ENCODE results near the gene LTC4S.
"Not testable (repeated sequence)": the region's sequence is repeated elsewhere in the genome, so short reads cannot be mapped to it uniquely, and the experiment has no call there.

Gene LTC4S

GRCh38 chr5:179793468-179794139, at the start of gene LTC4S:
Gene LTC4S, plus strand, starts transcription at chr5:179793986. Its CDS starts 95 bp downstream, at chr5:179794081.
- DNase-seq: no peak

- DNase-seq: not testable (repeated sequence)
Measured at GRCh38 chr5:179744106-179744505, 49.7 kb upstream of the LTC4S start.

- no peak for DNase-seq
Measured at GRCh38 chr5:179746872-179747271, 46.9 kb upstream of the LTC4S start.

GRCh38 chr5:179747811-179748210, 46.0 kb upstream of the LTC4S start:
- no peak for DNase-seq

GRCh38 chr5:179749857-179750508, 43.8 kb upstream of the LTC4S start:
- no peak for DNase-seq

GRCh38 chr5:179753971-179754370, 39.8 kb upstream of the LTC4S start:
- no peak for DNase-seq

GRCh38 chr5:179755022-179755421, 38.8 kb upstream of the LTC4S start:
- no peak for DNase-seq

GRCh38 chr5:179758955-179759354, 34.8 kb upstream of the LTC4S start:
- DNase-seq: no peak

GRCh38 chr5:179759581-179760551, 33.9 kb upstream of the LTC4S start:
- no peak for DNase-seq

GRCh38 chr5:179762079-179762780, 31.6 kb upstream of the LTC4S start:
- DNase-seq: no peak

GRCh38 chr5:179762781-179763176, 31.0 kb upstream of the LTC4S start:
- DNase-seq: no peak

GRCh38 chr5:179763215-179763945, 30.4 kb upstream of the LTC4S start:
- peak; percentile 13 for DNase-seq

GRCh38 chr5:179764056-179764455, 29.7 kb upstream of the LTC4S start:
- DNase-seq: no peak

- DNase-seq: no peak
Measured at GRCh38 chr5:179765400-179765799, 28.4 kb upstream of the LTC4S start.

- no peak for DNase-seq
Measured at GRCh38 chr5:179766021-179766725, 27.6 kb upstream of the LTC4S start.

- no peak for DNase-seq
Measured at GRCh38 chr5:179766726-179767455, 26.9 kb upstream of the LTC4S start.

GRCh38 chr5:179767496-179768100, 26.2 kb upstream of the LTC4S start:
- DNase-seq: no peak

GRCh38 chr5:179768326-179769085, 25.3 kb upstream of the LTC4S start:
- DNase-seq: no peak

GRCh38 chr5:179769271-179769670, 24.5 kb upstream of the LTC4S start:
- no peak for DNase-seq

- DNase-seq: no peak
Measured at GRCh38 chr5:179769796-179770195, 24.0 kb upstream of the LTC4S start.
